Measurements from ENCODE around the gene MAPKAP1. TPM values are rescaled to one million over a fixed set of nuclear protein-coding genes. Genes with fewer than 3 reads are reported as not detected.
A peak's percentile ranks its signal among the peaks of the same experiment; 100 is the strongest.

Gene MAPKAP1
- total and polyA plus RNA-seq, 2 experiments from 2014 or later = 68.4 to 98.5 TPM

- no peaks in the 10 kb centered on the region for H4K20me1 ChIP-seq (replicated peaks; ENCODE audit: insufficient read depth)
- TF ChIP-seq JUNB (IDR thresholded peaks at IDR 0.05; ENCODE audit: unreplicated experiment) (no peak), EZH2 (IDR thresholded peaks at IDR 0.05; ENCODE audit: low read depth, unreplicated experiment) (no peak)
- no peak for DNase-seq (ENCODE audit: low spot score)
- peaks cover 69% of the 10 kb centered on the region for H3K4me1 ChIP-seq (ENCODE audit: insufficient read depth)
- H3K36me3 ChIP-seq (ENCODE audit: insufficient read depth) = no peaks in the 10 kb centered on the region
- no peak overlapping the region for H3K27ac Mint-ChIP-seq
- H3K9me3 Mint-ChIP-seq = no peaks in the 10 kb centered on the region
- H3K9me2 ChIP-seq (ENCODE audit: insufficient read depth) = no peaks in the 10 kb centered on the region
- peak overlapping the region; percentile 87 for H3K4me3 ChIP-seq
- H3K79me2 ChIP-seq (replicated peaks; ENCODE audit: insufficient read depth) = peaks cover 55% of the 10 kb centered on the region
- peaks cover 8% of the 10 kb centered on the region; the same call in 1 of the 2 replicates for H3K27me3 ChIP-seq (ENCODE audit: insufficient read depth)
- H2AFZ ChIP-seq = no peak overlapping the region
- H3K4me1 Mint-ChIP-seq = peaks cover 64% of the 10 kb centered on the region
- peaks cover 13% of the 10 kb centered on the region for H3K27me3 Mint-ChIP-seq (ENCODE audit: insufficient read depth, low read depth, poor library complexity)
- peaks cover 14% of the 10 kb centered on the region for H3K36me3 Mint-ChIP-seq (ENCODE audit: low read depth)
- H3F3A ChIP-seq (replicated peaks; ENCODE audit: low read depth) = 0 out of 2 replicates have a peak, but pooled peaks cover 3% of the 10 kb centered on the region
- ATAC-seq = no peak
- H3K27ac ChIP-seq (ENCODE audit: low read depth) = no peak overlapping the region
- H3K4me2 ChIP-seq = peak overlapping the region; percentile 92
- peak overlapping the region; percentile 96 for H3K4me3 Mint-ChIP-seq
Measured at GRCh38 chr9:125749287-125749935, 42.4 kb upstream of the MAPKAP1 start.

GRCh38 chr9:125748446-125749099, 41.6 kb upstream of the MAPKAP1 start:
- peaks cover 57% of the 10 kb centered on the region for H3K4me1 Mint-ChIP-seq
- no peaks in the 10 kb centered on the region for H3K36me3 ChIP-seq (ENCODE audit: insufficient read depth)
- TF ChIP-seq CTCF (conservative IDR thresholded peaks at IDR 0.05; ENCODE audit: low read depth in 2 of 2) (no peak), REST (IDR thresholded peaks at IDR 0.05; ENCODE audit: unreplicated experiment) (no peak), ZNF462 (CRISPR knock-in tag; IDR thresholded peaks at IDR 0.05) (no peak), POLR2AphosphoS5 (IDR thresholded peaks at IDR 0.05; ENCODE audit: low read depth) (no peak), EZH2phosphoT487 (IDR thresholded peaks at IDR 0.05; ENCODE audit: unreplicated experiment) (no peak), ZNF331 (CRISPR knock-in tag; IDR thresholded peaks at IDR 0.05; ENCODE audit: low read depth) (no peak)

More at GRCh38 chr9:125748446-125749099, 41.6 kb upstream of the MAPKAP1 start:
- Mint-ChIP-seq H3K27me3 (ENCODE audit: insufficient read depth, low read depth, poor library complexity) (peaks cover 13% of the 10 kb centered on the region), H3K36me3 (ENCODE audit: low read depth) (peaks cover 12% of the 10 kb centered on the region), H3K27ac (peak overlapping the region; percentile 75; the same call in 1 of the 2 replicates), H3K4me3 (peak overlapping the region; percentile 96), H3K9me3 (no peaks in the 10 kb centered on the region)
- peaks cover 8% of the 10 kb centered on the region; the same call in 1 of the 2 replicates for H3K27me3 ChIP-seq (ENCODE audit: insufficient read depth)
- no peaks in the 10 kb centered on the region for H3K9me2 ChIP-seq (ENCODE audit: insufficient read depth)
- H3K4me1 ChIP-seq (ENCODE audit: insufficient read depth) = peaks cover 61% of the 10 kb centered on the region
- no peaks in the 10 kb centered on the region for H4K20me1 ChIP-seq (replicated peaks; ENCODE audit: insufficient read depth)
- peak overlapping the region; percentile 12; the same call in 1 of the 2 replicates for H2AFZ ChIP-seq
- 0 out of 2 replicates have a peak, but pooled peaks cover 3% of the 10 kb centered on the region for H3F3A ChIP-seq (replicated peaks; ENCODE audit: low read depth)
- H3K4me2 ChIP-seq = peak overlapping the region; percentile 92
- H3K79me2 ChIP-seq (replicated peaks; ENCODE audit: insufficient read depth) = peaks cover 47% of the 10 kb centered on the region
- peak overlapping the region; percentile 87 for H3K4me3 ChIP-seq
- no peak overlapping the region for H3K27ac ChIP-seq (ENCODE audit: low read depth)
- DNase-seq (ENCODE audit: low spot score) (peak; percentile 39), ATAC-seq (0 out of 3 replicates have a peak, but pooled peaks have one; percentile 0)

Measured in GM23338 (cell line).